Measurements from ENCODE around the gene SIRT7.

The SIRT7 gene

GRCh38 chr17:81930142-81931125 is 12.5 kb upstream of the SIRT7 start:
- no peak for TF ChIP-seq CTCF (IDR thresholded peaks at IDR 0.05; ENCODE audit: low read depth, low read length)
- Histone ChIP-seq H3K27me3 (ENCODE audit: insufficient read depth, low read depth, severe bottlenecking) (no peaks in the 10 kb centered on the region), H3K9me3 (ENCODE audit: severe bottlenecking) (no peaks in the 10 kb centered on the region), H3K27ac (no peak overlapping the region; the same call in 1 of the 2 replicates), H3K36me3 (peaks cover 39% of the 10 kb centered on the region), H3K4me3 (ENCODE audit: low read depth, low read length) (no peak overlapping the region)
- no peak for DNase-seq

GRCh38 chr17:81929253-81930141 is 11.5 kb upstream of the SIRT7 start:
- no peaks in the 10 kb centered on the region for H3K27me3 ChIP-seq (ENCODE audit: insufficient read depth, low read depth, severe bottlenecking)
- DNase-seq = no peak
- H3K27ac ChIP-seq = no peak overlapping the region
- H3K9me3 ChIP-seq (ENCODE audit: severe bottlenecking) = no peaks in the 10 kb centered on the region
- TF ChIP-seq CTCF (IDR thresholded peaks at IDR 0.05; ENCODE audit: low read depth, low read length) = no peak
- peaks cover 30% of the 10 kb centered on the region for H3K36me3 ChIP-seq
- no peak overlapping the region for H3K4me3 ChIP-seq (ENCODE audit: low read depth, low read length)

GRCh38 chr17:81928544-81929252 is 10.7 kb upstream of the SIRT7 start:
- Histone ChIP-seq H3K4me3 (ENCODE audit: low read depth, low read length) (peak overlapping the region; percentile 57), H3K9me3 (ENCODE audit: severe bottlenecking) (no peaks in the 10 kb centered on the region), H3K36me3 (peaks cover 22% of the 10 kb centered on the region), H3K27ac (peak overlapping the region; percentile 78), H3K27me3 (ENCODE audit: insufficient read depth, low read depth, severe bottlenecking) (no peaks in the 10 kb centered on the region)
- DNase-seq = no peak
- TF ChIP-seq CTCF (IDR thresholded peaks at IDR 0.05; ENCODE audit: low read depth, low read length) = no peak

- TF ChIP-seq CTCF (IDR thresholded peaks at IDR 0.05; ENCODE audit: low read depth, low read length) = peak; percentile 77
- DNase-seq = peak; percentile 94
- H3K9me3 ChIP-seq (ENCODE audit: severe bottlenecking) = no peaks in the 10 kb centered on the region
- H3K27ac ChIP-seq = peak within 1 kb of the TSS; percentile 78
- H3K36me3 ChIP-seq = peaks cover 14% of the 10 kb centered on the region
- H3K4me3 ChIP-seq (ENCODE audit: low read depth, low read length) = peak within 1 kb of the TSS; percentile 70
- H3K27me3 ChIP-seq (ENCODE audit: insufficient read depth, low read depth, severe bottlenecking) = no peaks in the 10 kb centered on the region
These were observed 9.9 kb upstream of the SIRT7 start, which contains the start of gene MAFG for GRCh38 chr17:81927653-81928543. Gene MAFG (minus strand): TSS chr17:81927735. CDS start chr17:81923185, 4,550 bp downstream.
